ENCODE measurements around the gene VIPR2.

DNA sequence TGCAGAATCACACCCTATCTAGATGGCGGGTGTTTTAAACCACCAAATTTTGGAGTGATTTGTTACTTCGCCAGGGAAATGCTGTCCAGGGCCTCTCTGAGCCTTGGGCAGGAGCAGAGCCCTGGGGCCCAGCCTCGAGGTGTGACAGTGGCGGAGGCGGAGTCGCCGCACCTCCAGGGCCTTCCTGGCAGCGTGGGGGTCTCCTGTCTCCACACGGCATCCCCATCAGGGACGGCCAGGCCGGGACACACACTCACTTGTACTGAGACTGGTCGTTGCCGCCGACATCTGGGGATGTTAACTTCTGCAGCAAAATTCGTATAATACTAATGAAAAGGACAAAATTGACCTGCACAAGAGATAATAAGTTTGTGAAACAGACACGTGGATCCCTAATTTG lies 110.7 kb downstream of the VIPR2 start:
- TF ChIP-seq, protein P1, sequence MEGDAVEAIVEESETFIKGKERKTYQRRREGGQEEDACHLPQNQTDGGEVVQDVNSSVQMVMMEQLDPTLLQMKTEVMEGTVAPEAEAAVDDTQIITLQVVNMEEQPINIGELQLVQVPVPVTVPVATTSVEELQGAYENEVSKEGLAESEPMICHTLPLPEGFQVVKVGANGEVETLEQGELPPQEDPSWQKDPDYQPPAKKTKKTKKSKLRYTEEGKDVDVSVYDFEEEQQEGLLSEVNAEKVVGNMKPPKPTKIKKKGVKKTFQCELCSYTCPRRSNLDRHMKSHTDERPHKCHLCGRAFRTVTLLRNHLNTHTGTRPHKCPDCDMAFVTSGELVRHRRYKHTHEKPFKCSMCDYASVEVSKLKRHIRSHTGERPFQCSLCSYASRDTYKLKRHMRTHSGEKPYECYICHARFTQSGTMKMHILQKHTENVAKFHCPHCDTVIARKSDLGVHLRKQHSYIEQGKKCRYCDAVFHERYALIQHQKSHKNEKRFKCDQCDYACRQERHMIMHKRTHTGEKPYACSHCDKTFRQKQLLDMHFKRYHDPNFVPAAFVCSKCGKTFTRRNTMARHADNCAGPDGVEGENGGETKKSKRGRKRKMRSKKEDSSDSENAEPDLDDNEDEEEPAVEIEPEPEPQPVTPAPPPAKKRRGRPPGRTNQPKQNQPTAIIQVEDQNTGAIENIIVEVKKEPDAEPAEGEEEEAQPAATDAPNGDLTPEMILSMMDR (IDR thresholded peaks at IDR 0.05): no peak
- no peak for TF ChIP-seq EZH2 (IDR thresholded peaks at IDR 0.05)
- TF ChIP-seq EZH2phosphoT487 (IDR thresholded peaks at IDR 0.05): no peak
